Cerebellar nuclear complex (tissue), 1 donor: ENCODE measurements around the gene PTPRT.
"Not testable (repeated sequence)": the region's sequence is repeated elsewhere in the genome, so short reads cannot be mapped to it uniquely, and the experiment has no call there.

Source experiments
- DNase-seq, 2 experiments: peaks; one replicate each; lab custom pipeline; 2025; lab: John Stamatoyannopoulos, UW

The PTPRT gene

DNA sequence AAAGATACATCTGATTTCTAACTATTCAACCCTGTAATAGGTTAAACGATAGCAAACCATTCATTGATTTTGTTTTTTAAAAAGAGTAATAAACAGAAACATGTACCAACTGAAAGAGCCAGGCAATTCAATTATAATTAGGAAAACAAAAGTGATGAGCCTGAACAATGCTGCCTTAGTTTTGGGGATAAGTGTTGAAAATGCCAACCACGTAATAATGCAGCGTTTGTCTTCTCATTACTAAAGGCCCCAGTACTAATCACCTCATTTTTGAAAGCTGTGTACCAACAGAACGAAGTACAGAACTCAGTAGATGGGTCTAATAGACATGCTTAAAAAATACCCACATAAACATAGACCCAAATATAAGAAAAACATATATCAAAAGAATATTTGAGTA, 907.9 kb downstream of the PTPRT start:
- DNase-seq: no peak

DNA sequence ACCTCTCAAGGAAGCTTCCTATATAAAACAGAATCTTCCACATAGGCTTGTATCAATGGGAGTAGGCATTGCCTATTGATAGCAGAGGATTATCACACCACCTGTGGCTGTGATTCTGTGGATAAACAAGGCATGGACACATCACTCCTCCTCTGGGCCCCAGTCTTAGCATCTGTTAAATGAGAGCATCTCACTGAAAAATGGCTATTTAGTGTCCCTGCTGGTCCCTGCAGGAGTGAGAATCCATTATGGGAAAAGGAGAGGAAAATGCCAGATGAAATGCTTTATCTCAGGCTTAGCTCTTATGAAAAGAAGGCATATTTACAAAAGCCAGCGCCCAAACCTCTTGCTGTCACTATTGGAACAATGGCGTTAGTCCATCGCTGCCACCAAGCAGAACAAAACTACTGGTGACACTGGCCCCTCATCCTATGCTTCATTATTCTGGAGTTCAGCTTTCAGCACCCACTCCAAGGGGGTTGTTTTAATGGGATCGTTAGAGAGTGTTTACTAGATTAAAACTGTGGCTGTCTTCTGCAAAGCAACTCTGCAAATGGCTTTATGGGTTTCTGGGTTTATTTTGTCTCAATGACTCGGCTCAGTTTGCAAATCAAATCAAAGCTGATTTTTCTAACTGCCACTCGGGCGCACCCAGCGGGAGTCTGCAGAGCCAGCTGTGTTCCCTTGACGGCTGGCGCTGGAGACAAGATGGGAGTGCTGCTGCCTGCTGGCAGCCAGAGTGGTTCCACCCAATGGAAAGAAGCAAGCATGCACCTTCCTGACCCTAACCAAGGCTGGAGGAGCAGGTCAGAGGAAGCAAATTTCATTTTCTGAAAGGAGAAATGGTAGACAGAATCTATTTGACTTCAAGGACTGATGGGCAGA, 912.7 kb downstream of the PTPRT start:
- no peak for DNase-seq

DNA sequence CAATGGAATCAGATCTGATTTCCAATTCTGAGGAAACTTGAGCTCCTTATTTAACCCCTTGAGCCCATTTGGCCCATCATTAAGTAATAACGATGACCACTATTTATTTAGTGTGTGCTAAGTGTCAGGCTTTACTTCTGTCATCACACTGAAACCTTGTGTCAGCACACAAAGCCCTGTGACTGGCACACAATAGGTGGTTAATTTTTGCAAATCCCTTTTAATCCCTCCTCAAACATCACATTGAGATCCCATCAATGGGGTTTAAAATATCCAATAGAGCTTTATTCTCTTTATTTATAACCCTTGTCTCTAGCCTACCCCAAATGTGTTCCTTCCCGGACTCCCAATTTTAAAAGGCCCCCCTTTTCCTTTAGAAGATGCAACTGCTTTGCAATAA, 914.7 kb downstream of the PTPRT start:
- DNase-seq: no peak

DNA sequence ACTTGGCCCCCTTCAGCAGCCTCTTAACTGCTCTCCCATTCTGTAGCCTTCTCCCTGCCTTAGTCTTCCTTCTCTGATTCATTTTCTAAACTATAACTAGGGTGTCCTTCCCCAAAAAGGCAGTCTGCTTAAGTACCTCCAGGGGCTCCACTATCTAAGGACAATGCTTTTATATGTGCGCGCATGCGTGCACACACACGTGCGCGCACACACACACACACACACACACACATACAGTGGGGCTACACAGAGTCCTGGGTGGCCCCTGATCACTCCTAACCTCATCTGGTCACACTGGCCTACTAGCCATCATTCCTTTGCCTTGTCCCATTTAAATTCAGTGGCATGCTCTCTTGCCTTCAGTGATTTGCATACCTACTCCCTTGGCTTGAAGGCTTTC, 917.2 kb downstream of the PTPRT start:
- DNase-seq: no peak

DNA sequence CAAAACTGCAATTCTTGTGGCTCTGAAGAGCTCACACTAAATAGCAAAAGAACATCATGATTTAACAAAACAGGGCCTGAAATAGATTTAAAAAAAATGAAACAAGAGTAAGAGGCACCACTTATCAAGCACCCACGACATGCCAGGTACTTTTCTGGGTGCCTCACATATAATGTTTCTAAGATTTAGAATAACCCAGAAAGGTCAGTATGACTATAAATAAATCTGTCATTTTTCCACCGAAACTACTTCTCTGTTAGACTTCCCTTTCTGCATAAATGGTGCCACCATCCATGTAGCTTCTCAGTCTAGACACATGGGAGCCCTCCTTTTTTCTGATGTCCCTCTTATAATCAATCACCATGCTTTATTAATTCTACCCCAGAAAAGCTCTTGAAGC, 919.2 kb downstream of the PTPRT start:
- DNase-seq: no peak

DNA sequence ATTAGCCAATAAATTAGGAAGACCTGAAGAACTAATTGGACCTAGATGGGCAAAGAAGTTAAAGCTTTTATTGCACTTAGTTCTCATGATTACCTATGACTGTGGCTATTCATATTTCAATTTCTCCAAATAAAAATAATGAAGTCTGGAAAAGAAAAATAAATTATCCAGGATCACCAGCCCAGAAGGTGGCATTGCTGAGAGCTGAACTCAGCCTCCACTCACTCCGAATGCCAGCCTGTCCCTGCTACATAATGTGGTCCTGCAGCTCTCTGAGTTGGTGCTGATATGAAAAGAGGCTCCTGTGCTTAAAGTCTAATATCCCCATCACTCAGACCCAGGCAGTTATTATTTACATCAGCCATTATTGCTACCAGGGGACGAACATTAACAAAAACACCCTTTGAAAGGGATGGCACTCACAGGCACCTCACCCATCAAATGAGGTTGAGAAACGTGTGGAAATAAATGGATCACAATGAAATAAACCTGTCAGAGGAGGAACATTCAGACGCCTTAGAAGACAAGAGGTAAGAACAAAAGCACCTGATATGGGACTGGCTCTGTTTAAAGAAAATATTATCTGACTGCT, 921.8 kb downstream of the PTPRT start:
- no peak for DNase-seq

- DNase-seq: no peak
Observed at GRCh38 chr20:42261766-42262270, 927.9 kb downstream of the PTPRT start.

DNA sequence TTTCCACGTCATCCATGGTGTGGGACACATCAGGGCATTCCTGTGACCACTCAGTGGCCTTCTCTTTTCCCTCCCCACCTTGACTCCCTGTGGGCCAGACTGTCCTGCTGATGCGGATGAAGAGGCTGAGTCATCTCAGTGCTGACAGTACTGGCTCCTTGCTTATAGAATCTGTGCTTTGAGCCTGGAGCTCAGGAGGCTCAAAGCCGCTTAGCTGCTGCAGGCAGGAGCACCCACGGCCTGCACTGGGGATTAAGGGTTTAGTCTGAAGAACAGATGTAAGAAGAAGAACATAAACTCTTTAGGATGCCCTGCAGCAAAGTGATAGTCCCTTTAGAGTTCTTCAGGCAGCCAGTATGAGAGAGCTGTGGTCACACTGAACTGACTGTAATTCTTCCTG, 929.5 kb downstream of the PTPRT start:
- no peak for DNase-seq

GRCh38 chr20:42259389-42259788, 930.3 kb downstream of the PTPRT start:
- DNase-seq: no peak

DNA sequence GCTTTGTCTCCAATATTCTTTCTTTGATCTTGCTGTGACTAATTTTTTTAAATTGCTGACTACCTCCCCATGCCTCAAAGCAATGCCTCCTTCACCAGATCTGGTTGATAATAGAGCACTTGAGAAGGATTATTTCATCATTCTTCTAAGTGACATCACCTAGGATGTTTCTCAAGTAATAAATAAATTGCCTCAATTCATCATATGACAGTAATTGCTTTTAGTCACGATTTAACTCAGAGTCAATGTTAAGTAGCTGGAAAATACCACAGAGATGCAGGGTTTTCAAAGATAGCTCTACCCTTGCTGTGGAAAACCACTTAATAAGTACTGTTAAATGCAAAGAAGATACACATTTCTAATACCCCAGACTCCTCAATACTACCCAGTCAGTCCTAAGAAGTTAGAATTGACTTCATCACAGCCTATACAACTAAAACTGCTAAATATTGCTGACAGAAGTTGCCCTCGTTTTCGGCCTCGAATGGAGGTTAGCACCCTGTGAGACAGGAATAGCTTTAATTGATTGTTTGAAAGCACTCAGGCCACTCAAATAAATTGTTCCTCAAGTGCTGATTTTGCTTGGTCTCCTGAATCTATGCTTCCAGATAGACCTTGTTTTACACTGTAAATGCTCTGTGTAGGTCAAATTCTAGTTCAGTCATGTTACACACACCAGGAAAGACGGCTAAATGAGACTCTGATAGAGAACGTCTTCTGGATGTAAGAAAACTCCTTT, 931.0 kb downstream of the PTPRT start:
- no peak for DNase-seq

DNA sequence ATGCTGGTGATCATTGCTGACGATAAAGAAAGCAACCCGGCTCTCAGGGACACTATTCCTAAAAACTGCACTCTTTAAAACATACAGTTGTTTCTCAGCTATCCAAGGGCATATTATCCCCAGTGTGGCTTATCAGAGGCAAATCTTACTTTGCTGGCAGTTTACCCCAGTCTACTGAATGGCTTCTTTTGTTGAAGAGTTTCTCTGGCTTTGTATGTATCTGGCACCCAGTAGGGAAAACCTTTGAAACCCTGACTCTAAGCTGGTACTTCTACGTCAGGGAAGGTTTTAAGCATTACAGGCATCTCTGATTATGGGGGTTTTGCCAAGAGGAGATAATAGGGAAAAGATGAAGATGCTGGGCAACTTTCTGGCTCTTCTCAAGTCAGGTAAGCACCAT, 933.9 kb downstream of the PTPRT start:
- no peak for DNase-seq

DNA sequence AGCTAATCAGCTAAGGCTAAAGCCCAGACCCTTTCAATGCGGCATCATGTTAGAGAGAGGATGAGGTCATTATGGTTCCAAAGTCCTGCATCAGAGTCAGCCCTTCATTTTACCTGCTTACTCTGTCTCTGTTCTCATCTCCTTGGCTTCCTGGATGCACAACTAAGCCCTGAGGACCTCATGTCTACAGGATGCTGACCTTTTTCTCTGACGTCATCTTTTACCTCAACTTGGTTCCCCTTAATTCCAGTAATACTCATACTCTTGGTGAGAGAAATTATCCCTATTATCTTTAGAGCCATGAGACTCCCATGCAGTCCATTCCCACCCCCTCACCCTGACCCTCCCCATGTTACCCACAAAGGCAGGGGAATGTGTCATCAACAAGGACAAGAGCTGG, 935.0 kb downstream of the PTPRT start:
- no peak for DNase-seq

GRCh38 chr20:42252116-42252515, 937.6 kb downstream of the PTPRT start:
- DNase-seq: no peak

GRCh38 chr20:42218621-42219374, 970.9 kb downstream of the PTPRT start:
- no peak for DNase-seq

- no peak for DNase-seq
Observed at GRCh38 chr20:42214074-42214473, 975.6 kb downstream of the PTPRT start.

DNA sequence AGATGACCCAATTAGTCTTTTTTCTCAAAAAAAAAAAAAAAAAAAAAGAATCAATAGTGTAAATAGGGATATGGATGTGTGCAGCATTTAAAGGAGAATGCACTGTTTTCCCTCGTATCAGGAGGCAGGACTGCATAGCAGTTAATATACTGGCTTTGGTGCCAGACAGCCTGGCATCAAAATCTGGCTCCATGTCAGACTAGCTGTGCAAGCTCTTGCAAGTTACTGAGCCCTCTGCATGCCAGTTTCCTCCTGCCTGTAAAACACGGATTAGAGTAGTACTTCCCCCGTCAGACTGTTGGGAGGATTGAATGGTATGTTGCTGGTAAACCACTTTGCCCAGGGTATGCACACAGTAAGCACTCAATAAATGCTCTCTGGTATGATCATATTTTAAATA, 977.3 kb downstream of the PTPRT start:
- DNase-seq: no peak

DNA sequence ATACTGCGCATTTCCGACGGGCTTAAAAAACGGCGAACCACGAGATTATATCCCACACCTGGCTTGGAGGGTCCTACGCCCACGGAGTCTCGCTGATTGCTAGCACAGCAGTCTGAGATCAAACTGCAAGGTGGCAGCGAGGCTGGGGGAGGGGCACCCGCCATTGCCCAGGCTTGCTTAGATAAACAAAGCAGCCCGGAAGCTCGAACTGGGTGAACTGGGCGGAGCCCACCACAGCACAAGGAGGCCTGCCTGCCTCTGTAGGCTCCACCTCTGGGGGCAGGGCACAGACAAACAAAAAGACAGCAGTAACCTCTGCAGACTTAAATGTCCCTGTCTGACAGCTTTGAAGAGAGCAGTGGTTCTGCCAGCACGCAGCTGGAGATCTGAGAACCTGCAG, 983.1 kb downstream of the PTPRT start:
- DNase-seq: not testable (repeated sequence)

GRCh38 chr20:42204109-42204660, 985.5 kb downstream of the PTPRT start:
- no peak for DNase-seq

DNA sequence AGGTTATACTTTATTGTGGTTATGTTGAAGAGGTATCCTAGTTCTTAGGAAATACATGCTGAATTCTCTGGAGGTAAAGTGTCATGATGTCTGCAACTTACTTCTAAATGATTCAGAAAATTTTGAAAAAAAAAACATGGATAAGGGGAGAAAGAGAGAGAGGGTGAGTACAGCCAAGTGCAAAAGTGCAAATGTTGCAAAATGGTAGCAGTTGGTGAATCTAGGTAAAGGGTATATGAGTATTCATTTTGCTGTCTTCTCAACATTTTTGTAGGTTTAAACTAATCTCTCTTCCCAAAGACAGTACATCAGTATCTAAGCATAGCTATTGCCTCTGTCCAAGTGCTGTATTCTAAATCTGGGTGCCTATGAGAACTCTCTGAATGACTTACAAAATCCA, 992.1 kb downstream of the PTPRT start:
- no peak for DNase-seq

DNA sequence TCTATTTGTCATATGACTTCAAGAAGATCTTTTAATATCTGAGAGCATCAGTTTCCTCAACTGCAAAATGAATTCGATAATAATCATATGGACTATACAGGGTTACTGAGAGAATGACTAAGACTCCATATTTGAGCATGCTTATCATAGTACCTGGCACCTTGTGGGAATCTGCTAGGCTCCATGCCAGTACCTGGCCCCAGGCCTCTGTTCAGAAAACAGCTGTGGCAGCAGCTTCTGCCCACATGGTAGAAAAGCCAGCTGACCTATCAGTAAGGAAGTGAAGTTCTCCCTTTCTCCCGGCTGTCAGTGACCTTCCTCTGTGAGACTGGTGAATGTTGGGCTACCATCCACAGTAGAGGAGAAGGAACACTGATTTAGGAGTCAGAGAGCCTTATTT, 996.6 kb downstream of the PTPRT start:
- no peak for DNase-seq

- DNase-seq: no peak
Observed at GRCh38 chr20:42192321-42192720, 997.4 kb downstream of the PTPRT start.
